ENCODE results near the gene KCNG3. TPM values are rescaled to one million over a fixed set of nuclear protein-coding genes. Genes with fewer than 3 reads are reported as not detected.
"Not testable (repeated sequence)": the region's sequence is repeated elsewhere in the genome, so short reads cannot be mapped to it uniquely, and the experiment has no call there.

The KCNG3 gene
- total and polyA plus RNA-seq, 3 donors from 2014 or later = 1.2 to 12.4 (median 11.3) TPM

DNA sequence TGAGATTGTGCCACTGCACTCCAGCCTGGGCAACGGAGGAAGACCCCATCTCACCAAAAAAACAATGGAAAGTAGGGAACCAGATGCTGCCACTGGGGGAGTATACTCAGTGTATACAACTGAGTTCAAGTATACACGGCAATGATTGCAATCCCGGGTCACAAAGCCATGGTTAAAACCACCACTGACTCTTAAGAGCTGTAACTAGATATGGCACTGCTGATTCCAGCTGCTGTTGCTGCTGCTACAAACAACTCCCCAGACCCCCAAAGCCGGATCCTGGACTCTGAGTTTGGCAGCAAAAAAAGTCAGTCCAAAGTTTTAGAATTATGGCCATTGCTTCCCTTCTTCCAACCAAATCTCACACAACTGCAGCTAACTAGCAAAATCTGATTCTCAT, 89.1 kb downstream of the KCNG3 start:
- Histone ChIP-seq H3K9me3 (no peaks in the 10 kb centered on the region), H3K36me3 (ENCODE audit: low read depth, missing control alignments) (no peaks in the 10 kb centered on the region), H3K27ac (no peak overlapping the region), H3K27me3 (no peaks in the 10 kb centered on the region), H3K4me1 (no peaks in the 10 kb centered on the region), H3K4me3 (no peak overlapping the region)
- intact Hi-C loops (cut with DNase I; ENCODE audit: low total_unique reads) = no loop called here
- WGBS, 2 donors = 83 to 87% methylated on average over 4 of the region's 4 CpGs
- DNase-seq = no peak
- no peak for TF ChIP-seq POLR2A (IDR thresholded peaks at IDR 0.05)
- TF ChIP-seq, protein P1, sequence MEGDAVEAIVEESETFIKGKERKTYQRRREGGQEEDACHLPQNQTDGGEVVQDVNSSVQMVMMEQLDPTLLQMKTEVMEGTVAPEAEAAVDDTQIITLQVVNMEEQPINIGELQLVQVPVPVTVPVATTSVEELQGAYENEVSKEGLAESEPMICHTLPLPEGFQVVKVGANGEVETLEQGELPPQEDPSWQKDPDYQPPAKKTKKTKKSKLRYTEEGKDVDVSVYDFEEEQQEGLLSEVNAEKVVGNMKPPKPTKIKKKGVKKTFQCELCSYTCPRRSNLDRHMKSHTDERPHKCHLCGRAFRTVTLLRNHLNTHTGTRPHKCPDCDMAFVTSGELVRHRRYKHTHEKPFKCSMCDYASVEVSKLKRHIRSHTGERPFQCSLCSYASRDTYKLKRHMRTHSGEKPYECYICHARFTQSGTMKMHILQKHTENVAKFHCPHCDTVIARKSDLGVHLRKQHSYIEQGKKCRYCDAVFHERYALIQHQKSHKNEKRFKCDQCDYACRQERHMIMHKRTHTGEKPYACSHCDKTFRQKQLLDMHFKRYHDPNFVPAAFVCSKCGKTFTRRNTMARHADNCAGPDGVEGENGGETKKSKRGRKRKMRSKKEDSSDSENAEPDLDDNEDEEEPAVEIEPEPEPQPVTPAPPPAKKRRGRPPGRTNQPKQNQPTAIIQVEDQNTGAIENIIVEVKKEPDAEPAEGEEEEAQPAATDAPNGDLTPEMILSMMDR (IDR thresholded peaks at IDR 0.05) = no peak

DNA sequence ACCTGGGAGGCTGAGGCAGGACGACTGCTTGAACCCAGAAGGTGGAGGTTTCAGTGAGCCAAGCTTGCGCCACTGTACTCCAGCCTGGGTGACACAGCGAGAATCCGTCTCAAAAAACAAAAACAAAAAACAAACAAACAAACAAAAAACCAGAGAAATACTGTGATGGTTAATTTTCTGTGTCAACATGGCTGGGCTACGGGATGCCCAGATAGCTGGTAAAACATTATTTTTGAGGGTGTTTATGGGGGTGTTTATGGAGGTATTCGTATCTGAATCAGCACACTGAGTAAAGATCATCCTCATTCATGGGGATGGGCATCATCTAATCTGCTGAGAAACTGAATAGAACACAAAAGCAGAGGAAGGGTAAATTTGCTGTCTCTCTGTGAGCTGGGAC, 92.0 kb downstream of the KCNG3 start:
- Histone ChIP-seq H3K9me3 (no peaks in the 10 kb centered on the region), H3K4me1 (no peaks in the 10 kb centered on the region), H3K27ac (no peak overlapping the region), H3K36me3 (ENCODE audit: low read depth, missing control alignments) (no peaks in the 10 kb centered on the region), H3K4me3 (no peak overlapping the region), H3K27me3 (no peaks in the 10 kb centered on the region)
- 94 to 96% methylated on average over 6 of the region's 6 CpGs for WGBS, 2 donors
- TF ChIP-seq, protein P1 (IDR thresholded peaks at IDR 0.05) = no peak
- no peak for TF ChIP-seq POLR2A (IDR thresholded peaks at IDR 0.05)
- intact Hi-C loops (cut with DNase I; ENCODE audit: low total_unique reads) = no loop called here
- DNase-seq = no peak

DNA sequence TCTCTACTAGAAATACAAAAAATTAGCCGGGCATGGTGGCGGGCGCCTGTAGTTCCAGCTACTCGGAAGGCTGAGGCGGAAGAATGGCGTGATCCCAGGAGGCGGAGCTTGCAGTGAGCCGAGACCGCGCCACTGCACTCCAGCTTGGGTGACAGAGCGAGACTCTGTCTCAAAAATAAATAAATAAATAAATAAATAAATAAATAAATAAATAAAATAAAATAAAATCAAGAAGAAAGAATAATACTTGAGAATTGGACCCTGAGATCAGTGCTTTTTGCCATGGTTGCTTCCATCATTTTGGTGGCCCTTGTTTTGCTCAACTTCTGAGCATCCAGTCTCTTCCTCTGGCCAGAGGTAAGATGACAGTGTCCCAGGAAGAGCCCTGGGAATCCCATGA, 95.7 kb downstream of the KCNG3 start:
- intact Hi-C loops (cut with DNase I; ENCODE audit: low total_unique reads); H3K27ac ChIP-seq; H3K4me1 ChIP-seq; H3K36me3 ChIP-seq (ENCODE audit: low read depth, missing control alignments); H3K27me3 ChIP-seq; DNase-seq; H3K9me3 ChIP-seq; H3K4me3 ChIP-seq: not testable (repeated sequence)
- WGBS, 2 donors = 57 to 86% methylated on average over 11 of the region's 11 CpGs

DNA sequence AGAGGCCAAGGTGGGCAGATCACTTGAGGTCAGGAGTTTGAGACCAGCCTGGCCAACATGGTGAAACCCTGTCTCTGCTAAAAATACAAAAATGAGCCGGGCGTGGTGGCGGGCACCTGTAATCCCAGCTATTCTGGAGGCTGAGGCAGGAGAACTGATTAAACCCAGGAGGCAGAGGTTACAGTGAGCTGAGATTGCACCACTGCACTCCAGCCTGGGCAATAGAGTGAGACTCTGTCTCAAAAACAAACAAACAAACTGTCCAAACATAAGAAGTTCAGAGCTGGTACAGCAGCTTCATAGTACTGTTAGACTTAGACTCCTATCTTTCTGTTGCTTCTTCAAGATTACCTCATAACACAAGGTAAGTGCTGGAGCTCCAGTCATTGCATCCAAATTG, 100.5 kb downstream of the KCNG3 start:
- 89 to 96% methylated on average over 3 of the region's 3 CpGs for WGBS, 2 donors
- H3K9me3 ChIP-seq; H3K4me3 ChIP-seq; DNase-seq; H3K27me3 ChIP-seq; H3K36me3 ChIP-seq (ENCODE audit: low read depth, missing control alignments); intact Hi-C loops (cut with DNase I; ENCODE audit: low total_unique reads); H3K4me1 ChIP-seq; H3K27ac ChIP-seq: not testable (repeated sequence)

DNA sequence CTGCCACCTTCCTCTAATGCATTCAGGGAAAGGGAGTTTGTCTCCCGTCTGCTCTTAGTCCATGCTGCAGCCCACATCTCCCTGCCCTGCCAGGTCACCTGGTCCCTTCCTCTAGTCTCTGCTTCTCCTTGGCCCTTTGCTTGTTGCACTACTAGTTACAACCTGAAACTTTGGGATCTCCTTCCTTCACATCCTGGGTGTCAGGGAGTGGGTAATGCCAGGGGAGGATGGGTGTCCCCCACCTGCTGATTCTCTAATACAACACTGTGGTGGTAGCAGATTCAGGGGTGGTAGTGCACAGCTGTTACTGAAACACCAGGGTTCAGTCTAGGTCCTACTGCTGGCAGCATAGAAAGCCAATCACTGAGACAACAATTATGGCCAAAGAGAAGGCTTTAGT, 101.6 kb downstream of the KCNG3 start:
- 100% methylated on average over 1 of the region's 1 CpG for WGBS, 2 donors
- TF ChIP-seq, protein P1 (IDR thresholded peaks at IDR 0.05) = no peak
- no peak for TF ChIP-seq POLR2A (IDR thresholded peaks at IDR 0.05)
- Histone ChIP-seq H3K27me3 (no peaks in the 10 kb centered on the region), H3K4me1 (no peaks in the 10 kb centered on the region), H3K36me3 (ENCODE audit: low read depth, missing control alignments) (no peaks in the 10 kb centered on the region), H3K4me3 (no peak overlapping the region), H3K27ac (no peak overlapping the region), H3K9me3 (no peaks in the 10 kb centered on the region)
- no peak for DNase-seq
- intact Hi-C loops (cut with DNase I; ENCODE audit: low total_unique reads) = no loop called here

Small RNAs within 50 kb of the gene (small RNA-seq; reads per million reads assigned to genes)
- gene RF00017 (0 reads per million in 2 donors), gene RF00612 (0 reads per million in 2 donors)

Other genes starting within 250 kb of the KCNG3 start
- gene COX7A2L, start 132.8 kb downstream of the KCNG3 start, total RNA-seq = 100 to 1,000 TPM; 134 to 142 TPM
- gene COX7A2L, start 132.8 kb downstream of the KCNG3 start, polyA plus RNA-seq (ENCODE audit: insufficient read depth, low read depth, low replicate concordance) = 143 TPM
- 10 to 100 TPM; 58.5 to 84.6 TPM for gene MTA3, start 74.7 kb upstream of the KCNG3 start, total RNA-seq
- gene MTA3, start 74.7 kb upstream of the KCNG3 start, polyA plus RNA-seq (ENCODE audit: insufficient read depth, low read depth, low replicate concordance) = 77.0 TPM

Data from testis (tissue), 3 donors.